HepG2 (cell line): Measurements from ENCODE around the gene CHPF. TPM values are rescaled to one million over a fixed set of nuclear protein-coding genes. Genes with fewer than 3 reads are reported as not detected.

Experiments used
- ATAC-seq: fragments of 200-7000 bp; cut with Tn5 transposase; 3 replicates; pipeline ENCODE4 v1.9.1; 2020; ENCODE audit warnings: mild to moderate bottlenecking, moderate library complexity
- BruUV-seq: library from RNA; stranded (reverse); fragments of 400-500 nt; replicated peaks from 2 replicates; lab custom pipeline; 2021; lab: Mats Ljungman, UMichigan
- CTCF ChIA-PET: fragments of 300-600 bp; formaldehyde crosslinking; extraction: SDS; loops from one replicate; lab custom pipeline; 2021; ENCODE audit warnings: low total read pairs, inconsistent platforms, low intra/inter-chr PET ratio; lab: Yijun Ruan, JAX
- POLR2A ChIA-PET: fragments of 350-600 bp; sonication (Branson Sonifier 250); formaldehyde crosslinking; loops from one replicate; lab custom pipeline; 2020; ENCODE audit warnings: antibody characterized with exemption, inconsistent platforms; lab: Yijun Ruan, JAX
- DNase-seq: peaks from one replicate; pipeline ENCODE4 v3.0.0-alpha.2; 2015; ENCODE audit warnings: low spot score
- FAIRE-seq: peaks from 3 replicates; lab custom pipeline; 2011; peaks lifted over from hg19 to GRCh38; lab: Jason Lieb, UNC
- H2AFZ ChIP-seq: one replicate; pipeline ENCODE4 v1.6.1; 2011; ENCODE audit warnings: low read length, inconsistent platforms
- H3K27ac ChIP-seq: fragments of 300-600 bp; 3 replicates; pipeline ENCODE4 v1.8.0; 2011; ENCODE audit warnings: mixed run types, mild to moderate bottlenecking, mixed read lengths, low read length, inconsistent platforms; ENCODE audit not compliant: insufficient read depth; ENCODE audit errors: extremely low read length
- H3K27me3 ChIP-seq, 2 experiments: fragments of 200-600 bp in 1 of 2; 2 replicates in 1 of 2; 3 replicates in 1 of 2; pipeline versions ENCODE4 v1.6.0 to v1.8.0; 2011; ENCODE audit warnings: low read length in 2 of 2, mild to moderate bottlenecking in 2 of 2, moderate library complexity in 2 of 2, inconsistent platforms in 1 of 2; ENCODE audit not compliant: insufficient read depth in 2 of 2, control insufficient read depth in 1 of 2
- H3K36me3 ChIP-seq, 2 experiments: fragments of 200-600 bp in 1 of 2; replicated peaks in 1 of 2; 2 replicates in 1 of 2; 3 replicates in 1 of 2; pipeline versions ENCODE4 v1.5.1 to v1.8.0; 2011; ENCODE audit warnings: low read length in 2 of 2, inconsistent platforms in 1 of 2; ENCODE audit not compliant: insufficient read depth in 2 of 2, control insufficient read depth in 1 of 2
- H3K4me1 ChIP-seq: 2 replicates; pipeline ENCODE4 v1.5.1; 2012; ENCODE audit warnings: low read length, inconsistent platforms; ENCODE audit not compliant: insufficient read depth
- H3K4me2 ChIP-seq: 2 replicates; pipeline ENCODE4 v1.6.0; 2011; ENCODE audit warnings: low read depth, low read length, inconsistent platforms
- H3K4me3 ChIP-seq, 3 experiments: fragments of 200-600 bp in 1 of 3; sonication (generic), shearing (Covaris generic) in 1 of 3; replicated peaks in 1 of 3; 2 replicates each; pipeline ENCODE4 v1.5.1; 2011 to 2016; ENCODE audit warnings: low read length in 3 of 3, inconsistent platforms in 2 of 3, low read depth in 2 of 3, mild to moderate bottlenecking in 2 of 3, control low read depth in 1 of 3, mixed read lengths in 1 of 3; ENCODE audit not compliant: insufficient read depth in 1 of 3
- H3K79me2 ChIP-seq: one replicate; pipeline ENCODE4 v1.6.1; 2011; ENCODE audit warnings: low read length, inconsistent platforms; ENCODE audit not compliant: insufficient read depth
- H3K9ac ChIP-seq: 2 replicates; pipeline ENCODE4 v1.6.0; 2011; ENCODE audit warnings: mild to moderate bottlenecking, low read depth, low read length, inconsistent platforms; ENCODE audit not compliant: insufficient read depth
- H3K9me3 ChIP-seq: 2 replicates; pipeline ENCODE4 v1.5.1; 2012; ENCODE audit warnings: mild to moderate bottlenecking, low read length
- H4K20me1 ChIP-seq: 2 replicates; pipeline ENCODE4 v1.6.0; 2011; ENCODE audit warnings: inconsistent platforms, mild to moderate bottlenecking, low read length, moderate library complexity; ENCODE audit not compliant: insufficient read depth
- CENPT ChIP-seq: sonication (generic); formaldehyde crosslinking; IDR thresholded peaks from 2 replicates; pipeline ENCODE4 v1.8.0; 2022; ENCODE audit warnings: low read depth, mild to moderate bottlenecking, moderate library complexity, missing genetic modification reagents
- CTCF ChIP-seq: sonication (generic); formaldehyde crosslinking; IDR thresholded peaks from 2 replicates; pipeline ENCODE4 v1.5.0; 2020; ENCODE audit warnings: mild to moderate bottlenecking, missing genetic modification reagents, moderate library complexity
- ETV5 ChIP-seq: IDR thresholded peaks from 2 replicates; pipeline ENCODE4 v1.6.1; 2018; ENCODE audit warnings: missing biosample characterization, missing genetic modification reagents, inconsistent platforms, borderline replicate concordance
- FOSL2 ChIP-seq: sonication (generic); formaldehyde crosslinking; IDR thresholded peaks from 2 replicates; pipeline ENCODE4 v1.4.0; 2020; ENCODE audit warnings: missing genetic modification reagents
- WGBS: methylation state at CpG from one replicate; pipeline ENCODE4 v1.1.6; 2017; ENCODE audit warnings: low lambda C conversion rate; 5-methylcytosine and 5-hydroxymethylcytosine counted together
- in situ Hi-C: cut with HindIII; loops from 2 replicates; pipeline ENCODE4 v1.10.0; 2017; ENCODE audit warnings: low pct_unique_long_range_greater_than_20kb; ENCODE audit not compliant: extremely low pct_ligation_motif_present
- intact Hi-C: fragments of 100-400 bp; cut with micrococcal nuclease; formaldehyde crosslinking; loops from one replicate; pipeline ENCODE4 v1.10.0; 2022; ENCODE audit not compliant: unreplicated experiment
- polyA plus RNA-seq, 8 experiments: library from polyadenylated mRNA; depleted of rRNA in 3 of 8; stranded (reverse) in 7 of 8; unstranded in 1 of 8; fragments of >200 nt; fragmentation: Illumina TruSeq in 4 of 8; extraction: Trizol in 4 of 8; gene quantifications; 2 replicates each; pipeline versions ENCODE4 v1.2.1 to v1.2.3, GENCODE V29; 2011 to 2016; ENCODE audit warnings: low read depth in 4 of 8, missing spikeins in 1 of 8, mixed read lengths in 1 of 8; ENCODE audit not compliant: insufficient read depth in 1 of 8
- total RNA-seq, 5 experiments: library from RNA; depleted of rRNA; stranded (reverse); fragments of >200 nt; fragmentation: Illumina TruSeq; extraction: Trizol; gene quantifications; 2 replicates each; pipeline ENCODE4 v1.2.3, GENCODE V29; 2016; ENCODE audit warnings: low read depth in 1 of 5

The CHPF gene
- total and polyA plus RNA-seq, 2 of the 13 experiments (the other 11 are each of a cell fraction or from before 2014, with no cell fraction given), result 79.6 to 111 TPM

DNA sequence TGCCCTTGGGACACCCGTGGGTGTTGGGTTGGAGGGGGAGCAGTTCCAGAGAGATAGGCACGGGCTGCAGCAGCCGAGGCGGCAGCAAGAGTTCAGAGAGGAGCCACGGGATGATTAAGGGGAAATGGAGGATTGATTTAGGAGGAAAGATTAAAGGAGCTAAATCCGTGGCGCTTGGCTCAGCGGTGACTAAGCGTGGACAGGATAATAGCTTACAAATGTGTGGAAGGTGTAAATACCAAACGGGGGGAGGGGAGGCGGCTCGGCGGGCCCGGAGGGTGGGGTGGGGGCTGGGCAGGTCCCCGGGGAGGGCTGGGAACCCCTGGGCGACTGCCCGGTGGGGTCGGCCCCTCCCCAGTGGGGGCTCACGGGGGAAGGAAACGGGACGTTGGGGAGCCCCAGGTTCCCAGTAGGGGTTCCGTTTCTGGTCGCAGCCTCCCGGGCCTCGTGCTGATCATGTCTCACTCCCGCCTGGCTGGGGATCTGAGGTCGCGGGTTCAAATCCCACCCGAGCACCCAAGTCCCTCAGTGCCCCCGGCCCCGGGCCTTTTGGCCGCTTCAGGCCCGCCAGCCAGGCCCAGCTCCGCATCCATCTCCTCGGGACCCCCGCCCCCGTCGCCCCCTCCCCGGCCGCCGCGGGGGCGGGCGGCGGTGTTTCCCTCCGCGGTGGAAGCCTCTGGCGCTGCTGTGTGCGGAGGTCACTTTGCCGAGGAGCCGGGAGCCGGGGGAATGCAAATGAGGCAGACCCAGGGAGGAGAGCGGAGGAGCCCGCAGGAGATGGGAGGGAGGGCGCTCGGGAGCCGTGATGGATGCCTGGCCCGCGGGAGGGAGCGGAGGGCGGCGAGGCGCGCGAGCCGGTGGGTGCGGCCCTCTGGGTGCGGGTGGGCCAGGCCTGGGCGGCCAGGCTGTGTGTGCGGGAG lies 21.2 kb downstream of the CHPF start:
- CTCF ChIA-PET, result interaction anchor here (1.1 to 2.1 kb wide), 3 partner anchors 12 to 30 kb away, joined by 3 to 5 read pairs (median 4); a partner anchor contains a TSS
- Histone ChIP-seq H3K9me3 (no peaks in the 10 kb centered on the region), H3K4me1 (peaks cover 40% of the 10 kb centered on the region), H3K4me3 (no peak overlapping the region; a peak in 1 of 6 replicates), H4K20me1 (no peaks in the 10 kb centered on the region)
- BruUV-seq, result no TSS peak
- no peak for TF ChIP-seq CENPT (CRISPR knock-in tag)
- 0 out of 2 replicates have a peak, but pooled peaks have one; percentile 31 for TF ChIP-seq CTCF (CRISPR knock-in tag)
- TF ChIP-seq FOSL2, result 0 out of 2 replicates have a peak, but pooled peaks have one; percentile 8
- no peak for TF ChIP-seq ETV5 (CRISPR knock-in tag)
- TF ChIP-seq, all 625 proteins: peak for 2
- Histone ChIP-seq H3K79me2 (no peaks in the 10 kb centered on the region), H3K27ac (no peak overlapping the region), H3K4me2 (peak overlapping the region; percentile 16; the same call in 1 of the 2 replicates), H3K9ac (no peak overlapping the region), H2AFZ (no peak overlapping the region), H3K27me3 (peaks cover 31 to 96% of the 10 kb centered on the region in 2 experiments), H3K36me3 (no peaks in the 10 kb centered on the region)
- 5% methylated on average over 56 of the region's 70 CpGs for WGBS
- in situ Hi-C loops, result loop anchor here (10.0 kb wide), 1 partner anchor 48 kb away; no protein-coding TSS in a partner anchor
- intact Hi-C loops, result no loop called here
- POLR2A ChIA-PET, result interaction anchor here (0.6 to 0.9 kb wide), 2 partner anchors 8 to 24 kb away, joined by 4 to 5 read pairs; partner anchors contain the start of gene GMPPA
- DNase-seq, result no peak
- ATAC-seq, result peak; percentile 36
- FAIRE-seq, result no peak
